Transverse colon (tissue), 4 donors: ENCODE measurements around the gene KIR2DL1. TPM values are rescaled to one million over a fixed set of nuclear protein-coding genes. Genes with fewer than 3 reads are reported as not detected.
"Not testable (repeated sequence)": the region's sequence is repeated elsewhere in the genome, so short reads cannot be mapped to it uniquely, and the experiment has no call there.

Experiments used
- DNase-seq: peaks from one replicate; pipeline ENCODE4 v3.0.0-alpha.2; 2019
- H3K27ac ChIP-seq, 4 donors: fragments of 200-600 bp; sonication (generic); 2 replicates each; pipeline ENCODE4 v1.5.1; 2016 to 2018; ENCODE audit warnings: inconsistent platforms in 4 of 4
- H3K27me3 ChIP-seq: fragments of 200-600 bp; sonication (generic); 2 replicates; pipeline ENCODE4 v1.5.1; 2017; ENCODE audit warnings: inconsistent platforms
- H3K36me3 ChIP-seq, 4 donors: fragments of 200-600 bp; sonication (generic); 2 replicates each; pipeline ENCODE4 v1.5.1; 2017 to 2019; ENCODE audit warnings: inconsistent platforms in 4 of 4
- H3K4me1 ChIP-seq, 4 donors: fragments of 200-600 bp; sonication (generic); 2 replicates each; pipeline ENCODE4 v1.5.1; 2017 to 2020; ENCODE audit warnings: inconsistent platforms in 4 of 4
- H3K4me3 ChIP-seq, 4 donors: fragments of 200-600 bp; sonication (generic); 1 replicate in 1 of 4; 2 replicates in 3 of 4; pipeline versions ENCODE4 v1.5.1 to v1.6.1; 2017 to 2019; ENCODE audit warnings: inconsistent platforms in 4 of 4
- H3K9me3 ChIP-seq, 2 donors: fragments of 200-600 bp; sonication (generic); 2 replicates each; pipeline ENCODE4 v1.5.1; 2017 to 2019; ENCODE audit warnings: inconsistent platforms in 2 of 2
- EP300 ChIP-seq: sonication (generic); formaldehyde crosslinking; IDR thresholded peaks from one replicate; pipeline ENCODE4 v1.6.1; 2017; ENCODE audit warnings: antibody characterized with exemption, low read depth
- WGBS, 2 donors: methylation state at CpG; one replicate each; pipeline ENCODE4 v1.1.5; 2018; ENCODE audit warnings: low coverage in 1 of 2; 5-methylcytosine and 5-hydroxymethylcytosine counted together
- in situ Hi-C, 4 donors: fragments of 200-750 bp; cut with MboI; loops; one replicate each; pipeline versions ENCODE4 v1.15.0 to v1.15.1; 2017; ENCODE audit warnings: low sequenced_read_pairs in 3 of 4, low pct_ligation_motif_present in 1 of 4, low pct_unique_long_range_greater_than_20kb in 1 of 4
- intact Hi-C: fragments of 100-400 bp; cut with DNase I; formaldehyde crosslinking; loops from one replicate; pipeline ENCODE4 v1.15.1; 2023; ENCODE audit warnings: low total_unique reads
- total RNA-seq, 4 donors: library from RNA; depleted of rRNA; stranded (reverse); fragments of >200 nt; gene quantifications; one replicate each; pipeline ENCODE4 v1.1.0, GENCODE V29; 2016
- TF ChIP-seq, protein P1 (sequence below), 5 experiments: fragments of 200-600 bp in 3 of 5; fragments of 450-650 bp in 2 of 5; sonication (generic) in 3 of 5; IDR thresholded peaks; 1 replicate in 2 of 5; 2 replicates in 3 of 5; pipeline ENCODE4 v1.5.1; 2016 to 2017; ENCODE audit warnings: antibody characterized with exemption in 5 of 5, inconsistent platforms in 3 of 5, mild to moderate bottlenecking in 2 of 5, moderate library complexity in 1 of 5

KIR2DL1 gene
- total RNA-seq, 4 donors from 2014 or later: not detected

DNA sequence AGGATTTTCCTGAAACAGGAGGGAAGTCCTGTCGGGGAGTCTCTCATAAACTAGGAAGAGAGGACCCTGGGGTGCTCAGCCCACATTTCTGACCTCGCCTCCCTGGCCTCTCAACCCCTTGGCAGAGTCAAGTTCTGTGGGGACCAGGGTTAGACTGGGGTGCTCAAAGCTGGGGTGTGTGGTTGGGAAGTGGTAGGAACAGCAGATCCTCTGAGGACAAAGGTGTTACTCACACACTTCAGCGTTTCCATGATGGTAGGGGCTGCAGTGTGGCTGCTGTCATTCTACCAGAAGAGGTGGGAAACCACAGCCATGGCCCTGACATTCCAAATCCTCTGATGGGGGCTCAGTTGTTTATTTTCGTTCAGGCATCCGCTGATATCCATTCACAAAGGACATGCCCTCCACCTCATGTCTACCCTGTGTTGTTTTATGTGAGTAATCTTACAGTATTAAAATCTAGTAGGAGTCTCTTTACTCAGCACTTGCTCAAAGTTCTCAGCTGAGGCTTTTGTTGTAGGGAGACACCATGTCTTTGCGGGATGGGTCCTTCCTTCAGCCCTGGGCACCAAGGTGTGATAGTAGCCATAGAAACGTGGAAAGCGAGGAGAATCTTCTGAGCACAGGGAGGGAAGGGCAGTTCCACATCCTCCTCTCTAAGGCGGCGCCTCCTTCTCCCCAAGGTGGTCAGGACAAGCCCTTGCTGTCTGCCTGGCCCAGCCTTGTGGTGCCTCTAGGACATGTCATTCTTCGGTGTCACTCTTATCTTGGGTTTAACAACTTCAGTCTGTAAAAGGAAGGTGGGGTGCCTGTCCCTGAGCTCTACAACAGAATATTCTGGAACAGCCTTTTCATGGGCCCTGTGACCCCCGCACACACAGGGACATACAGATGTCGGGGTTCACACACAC, 29.8 kb upstream of the KIR2DL1 start:
- no peak overlapping the region for H3K27ac ChIP-seq
- H3K4me3 ChIP-seq: no peak overlapping the region
- in situ Hi-C loops: no loop called here
- H3K36me3 ChIP-seq: no peaks in the 10 kb centered on the region
- WGBS, 2 donors: 33 to 79% methylated on average over 1 to 13 of the region's 13 CpGs
- TF ChIP-seq, protein P1, sequence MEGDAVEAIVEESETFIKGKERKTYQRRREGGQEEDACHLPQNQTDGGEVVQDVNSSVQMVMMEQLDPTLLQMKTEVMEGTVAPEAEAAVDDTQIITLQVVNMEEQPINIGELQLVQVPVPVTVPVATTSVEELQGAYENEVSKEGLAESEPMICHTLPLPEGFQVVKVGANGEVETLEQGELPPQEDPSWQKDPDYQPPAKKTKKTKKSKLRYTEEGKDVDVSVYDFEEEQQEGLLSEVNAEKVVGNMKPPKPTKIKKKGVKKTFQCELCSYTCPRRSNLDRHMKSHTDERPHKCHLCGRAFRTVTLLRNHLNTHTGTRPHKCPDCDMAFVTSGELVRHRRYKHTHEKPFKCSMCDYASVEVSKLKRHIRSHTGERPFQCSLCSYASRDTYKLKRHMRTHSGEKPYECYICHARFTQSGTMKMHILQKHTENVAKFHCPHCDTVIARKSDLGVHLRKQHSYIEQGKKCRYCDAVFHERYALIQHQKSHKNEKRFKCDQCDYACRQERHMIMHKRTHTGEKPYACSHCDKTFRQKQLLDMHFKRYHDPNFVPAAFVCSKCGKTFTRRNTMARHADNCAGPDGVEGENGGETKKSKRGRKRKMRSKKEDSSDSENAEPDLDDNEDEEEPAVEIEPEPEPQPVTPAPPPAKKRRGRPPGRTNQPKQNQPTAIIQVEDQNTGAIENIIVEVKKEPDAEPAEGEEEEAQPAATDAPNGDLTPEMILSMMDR (IDR thresholded peaks at IDR 0.05): no peak
- no peak for TF ChIP-seq EP300
- H3K27me3 ChIP-seq: no peaks in the 10 kb centered on the region
- DNase-seq: no peak
- H3K9me3 ChIP-seq: no peaks in the 10 kb centered on the region
- intact Hi-C loops: no loop called here
- no peaks in the 10 kb centered on the region for H3K4me1 ChIP-seq

DNA sequence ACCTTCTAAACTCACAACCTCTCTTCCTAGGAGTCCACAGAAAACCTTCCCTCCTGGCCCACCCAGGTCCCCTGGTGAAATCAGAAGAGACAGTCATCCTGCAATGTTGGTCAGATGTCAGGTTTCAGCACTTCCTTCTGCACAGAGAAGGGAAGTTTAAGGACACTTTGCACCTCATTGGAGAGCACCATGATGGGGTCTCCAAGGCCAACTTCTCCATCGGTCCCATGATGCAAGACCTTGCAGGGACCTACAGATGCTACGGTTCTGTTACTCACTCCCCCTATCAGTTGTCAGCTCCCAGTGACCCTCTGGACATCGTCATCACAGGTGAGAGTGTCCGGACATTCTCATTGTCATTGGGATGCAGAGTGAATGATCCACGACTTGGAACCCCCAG, 27.6 kb upstream of the KIR2DL1 start:
- DNase-seq, H3K9me3 ChIP-seq, H3K4me3 ChIP-seq, H3K36me3 ChIP-seq, intact Hi-C loops, H3K4me1 ChIP-seq, H3K27ac ChIP-seq, in situ Hi-C loops, H3K27me3 ChIP-seq: not testable (repeated sequence)
- WGBS, 2 donors: 58% methylated on average over 5 of the region's 5 CpGs; no CpG with 5 or more reads in 1 of the 2 donors

DNA sequence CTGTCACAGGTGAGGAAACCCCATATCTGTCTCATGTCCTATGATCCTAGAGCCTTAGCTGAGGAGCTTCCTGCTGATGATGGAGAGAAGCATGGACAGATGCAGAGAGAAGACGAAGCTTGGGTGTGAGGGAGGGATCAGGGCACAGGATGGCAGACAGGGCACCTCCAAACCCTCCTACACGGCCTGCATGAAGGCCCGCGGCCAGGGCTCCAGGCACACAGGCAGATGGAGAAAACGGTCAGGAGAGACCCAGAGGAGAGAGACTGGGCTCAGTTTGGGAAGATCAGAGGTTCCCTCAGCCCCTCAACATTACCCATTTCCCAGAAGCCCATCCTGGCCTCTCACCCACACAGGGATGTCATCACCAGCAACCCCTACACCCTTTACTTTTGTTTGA, 25.5 kb upstream of the KIR2DL1 start:
- H3K4me1 ChIP-seq, H3K27me3 ChIP-seq, DNase-seq, in situ Hi-C loops, intact Hi-C loops, H3K9me3 ChIP-seq, H3K27ac ChIP-seq, H3K4me3 ChIP-seq, H3K36me3 ChIP-seq: not testable (repeated sequence)
- WGBS, 2 donors: 67% methylated on average over 5 of the region's 5 CpGs

DNA sequence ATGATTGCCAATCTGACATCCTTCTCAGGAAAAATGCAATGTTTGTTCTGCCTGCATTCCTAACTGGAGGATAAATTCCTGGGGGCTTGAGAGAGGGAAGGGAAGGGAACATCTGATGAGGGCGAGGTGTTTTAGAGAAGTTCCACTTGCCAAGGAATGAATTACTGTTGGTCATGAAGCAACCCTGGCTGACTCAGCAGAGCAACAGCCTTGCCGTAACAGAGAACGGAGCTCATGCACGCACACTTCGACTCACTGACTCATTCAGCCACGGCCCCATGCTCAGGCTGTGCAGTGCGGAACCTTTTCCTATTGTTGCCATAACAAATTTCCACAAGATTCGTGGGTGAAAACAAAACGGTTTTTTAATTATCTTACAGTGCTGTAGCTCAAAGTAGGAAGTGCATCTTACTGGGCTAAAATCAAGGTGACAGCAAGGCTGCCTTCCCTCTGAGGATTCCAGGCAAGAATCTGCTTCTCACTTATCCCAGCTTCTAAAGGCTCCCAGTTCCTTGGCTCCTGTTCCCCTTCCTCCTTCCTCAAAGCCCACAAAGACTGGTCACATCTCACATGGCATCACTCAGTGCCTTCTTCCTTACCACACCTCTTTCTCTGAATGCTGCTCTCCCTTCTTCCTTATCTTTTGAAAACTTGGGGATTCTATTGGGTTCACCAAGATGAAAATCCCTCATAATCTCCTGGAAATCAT, 21.8 kb upstream of the KIR2DL1 start:
- intact Hi-C loops, H3K36me3 ChIP-seq, H3K4me3 ChIP-seq, H3K4me1 ChIP-seq, in situ Hi-C loops, H3K27ac ChIP-seq, DNase-seq, H3K27me3 ChIP-seq, H3K9me3 ChIP-seq: not testable (repeated sequence)
- WGBS, 2 donors: 59% methylated on average over 9 of the region's 9 CpGs; no CpG with 5 or more reads in 1 of the 2 donors

DNA sequence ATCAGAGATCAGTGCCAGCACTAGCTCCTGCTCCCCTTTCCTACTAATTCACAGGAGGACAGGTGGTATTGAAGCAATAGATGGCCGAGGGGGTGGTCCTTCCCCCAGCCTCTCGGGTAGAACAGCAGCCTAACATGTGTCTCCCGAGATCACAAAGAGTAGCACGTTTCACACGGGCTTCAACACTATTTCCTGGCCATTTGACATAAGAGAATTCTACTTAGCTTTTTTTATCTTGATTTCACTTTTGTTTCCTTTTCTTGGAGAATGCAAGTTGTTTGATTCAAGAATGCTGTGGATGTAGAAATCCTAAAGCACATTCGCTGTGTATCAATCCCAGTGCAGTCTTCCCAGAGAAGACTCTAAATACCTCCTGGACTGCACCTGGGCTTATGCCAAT, 19.3 kb upstream of the KIR2DL1 start:
- 52 to 92% methylated on average over 1 to 6 of the region's 6 CpGs for WGBS, 2 donors
- H3K27ac ChIP-seq, H3K27me3 ChIP-seq, H3K4me1 ChIP-seq, intact Hi-C loops, H3K4me3 ChIP-seq, in situ Hi-C loops, H3K36me3 ChIP-seq, DNase-seq, H3K9me3 ChIP-seq: not testable (repeated sequence)

DNA sequence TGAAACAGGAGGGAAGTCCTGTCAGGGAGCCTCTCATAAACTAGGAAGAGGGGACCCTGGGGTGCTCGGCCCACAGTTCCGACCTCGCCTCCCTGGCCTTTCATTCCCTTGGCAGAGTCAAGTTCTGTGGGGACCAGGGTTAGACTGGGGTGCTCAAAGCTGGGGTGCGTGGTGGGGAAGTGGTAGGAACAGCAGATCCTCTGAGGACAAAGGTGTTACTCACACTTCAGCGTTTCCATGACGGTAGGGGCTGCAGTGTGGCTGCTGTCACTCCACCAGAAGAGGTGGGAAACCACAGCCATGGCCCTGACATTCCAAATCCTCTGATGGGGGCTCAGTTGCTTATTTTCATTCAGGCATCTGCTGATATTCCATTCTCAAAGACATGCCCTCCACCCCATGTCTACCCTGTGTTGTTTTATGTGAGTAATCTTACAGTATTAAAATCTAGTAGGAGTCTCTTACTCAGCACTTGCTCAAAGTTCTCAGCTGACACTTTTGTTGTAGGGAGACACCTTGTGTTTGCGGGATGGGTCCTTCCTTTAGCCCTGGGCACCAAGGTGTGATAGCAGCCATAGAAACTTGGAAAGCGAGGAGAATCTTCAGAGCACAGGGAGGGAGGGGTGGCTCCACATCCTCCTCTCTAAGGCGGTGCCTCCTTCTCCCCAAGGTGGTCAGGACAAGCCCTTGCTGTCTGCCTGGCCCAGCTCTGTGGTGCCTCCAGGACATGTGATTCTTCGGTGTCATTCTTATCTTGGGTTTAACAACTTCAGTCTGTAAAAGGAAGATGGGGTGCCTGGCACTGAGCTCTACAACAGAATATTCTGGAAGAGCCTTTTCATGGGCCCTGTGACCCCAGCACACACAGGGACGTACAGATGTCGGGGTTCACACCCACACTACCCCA, 13.1 kb upstream of the KIR2DL1 start:
- 77% methylated on average over 9 of the region's 12 CpGs; no CpG with 5 or more reads in 1 of the 2 donors for WGBS, 2 donors

DNA sequence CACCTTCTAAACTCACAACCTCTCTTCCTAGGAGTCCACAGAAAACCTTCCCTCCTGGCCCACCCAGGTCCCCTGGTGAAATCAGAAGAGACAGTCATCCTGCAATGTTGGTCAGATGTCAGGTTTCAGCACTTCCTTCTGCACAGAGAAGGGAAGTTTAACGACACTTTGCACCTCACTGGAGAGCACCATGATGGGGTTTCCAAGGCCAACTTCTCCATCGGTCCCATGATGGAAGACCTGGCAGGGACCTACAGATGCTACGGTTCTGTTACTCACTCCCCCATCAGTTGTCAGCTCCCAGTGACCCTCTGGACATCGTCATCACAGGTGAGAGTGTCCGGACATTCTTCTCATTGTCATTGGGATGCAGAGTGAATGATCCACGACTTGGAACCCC, 11.0 kb upstream of the KIR2DL1 start:
- H3K4me3 ChIP-seq, H3K27ac ChIP-seq, H3K4me1 ChIP-seq, DNase-seq, intact Hi-C loops, H3K36me3 ChIP-seq, in situ Hi-C loops, H3K9me3 ChIP-seq, H3K27me3 ChIP-seq: not testable (repeated sequence)
- WGBS, 2 donors: 64% methylated on average over 6 of the region's 6 CpGs; no CpG with 5 or more reads in 1 of the 2 donors

More for the DNA sequence above, 13.1 kb upstream of the KIR2DL1 start:
- intact Hi-C loops, H3K27me3 ChIP-seq, H3K9me3 ChIP-seq, in situ Hi-C loops, H3K4me3 ChIP-seq, H3K27ac ChIP-seq, DNase-seq, H3K4me1 ChIP-seq, H3K36me3 ChIP-seq: not testable (repeated sequence)

DNA sequence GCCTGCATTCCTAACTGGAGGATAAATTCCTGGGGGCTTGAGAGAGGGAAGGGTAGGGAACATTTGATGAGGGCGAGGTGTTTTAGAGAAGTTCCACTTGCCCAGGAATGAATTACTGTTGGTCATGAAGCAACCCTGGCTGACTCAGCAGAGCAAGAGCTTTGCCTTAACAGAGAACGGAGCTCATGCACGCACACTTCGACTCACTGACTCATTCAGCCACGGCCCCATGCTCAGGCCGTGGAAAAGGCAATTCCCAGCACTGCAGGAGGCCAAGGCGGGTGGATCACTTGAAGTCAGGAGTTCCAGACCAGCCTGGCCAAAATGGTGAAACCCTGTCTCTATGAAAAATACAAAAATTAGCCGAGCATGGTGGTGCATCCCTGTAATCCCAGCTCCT, 5.4 kb upstream of the KIR2DL1 start:
- intact Hi-C loops, DNase-seq, in situ Hi-C loops, H3K27me3 ChIP-seq, H3K36me3 ChIP-seq, H3K27ac ChIP-seq, H3K4me1 ChIP-seq, H3K4me3 ChIP-seq, H3K9me3 ChIP-seq: not testable (repeated sequence)
- 78% methylated on average over 8 of the region's 8 CpGs; no CpG with 5 or more reads in 1 of the 2 donors for WGBS, 2 donors

DNA sequence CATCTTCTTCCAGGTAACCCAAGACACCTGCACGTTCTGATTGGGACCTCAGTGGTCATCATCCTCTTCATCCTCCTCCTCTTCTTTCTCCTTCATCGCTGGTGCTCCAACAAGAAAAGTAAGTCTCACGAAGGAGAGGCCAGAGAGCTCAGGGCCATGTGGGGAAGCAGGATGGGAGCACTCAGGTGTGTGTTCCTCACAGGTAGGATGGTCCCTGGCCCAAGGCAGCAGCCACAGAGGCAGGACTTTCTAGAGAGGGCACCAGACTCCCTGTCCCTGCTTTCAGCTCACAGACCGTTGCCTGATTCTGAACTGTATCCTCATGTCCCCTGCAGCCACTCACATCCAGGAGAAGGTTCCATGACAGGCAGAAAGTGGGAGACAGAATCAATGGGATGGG, 3.1 kb upstream of the KIR2DL1 start:
- H3K27me3 ChIP-seq, H3K9me3 ChIP-seq, DNase-seq, intact Hi-C loops, in situ Hi-C loops, H3K36me3 ChIP-seq, H3K27ac ChIP-seq, H3K4me3 ChIP-seq, H3K4me1 ChIP-seq: not testable (repeated sequence)
- 75% methylated on average over 4 of the region's 4 CpGs; no CpG with 5 or more reads in 1 of the 2 donors for WGBS, 2 donors
